Ramos (cell line): ENCODE data around the gene GOLGA6L4.
"Not testable (repeated sequence)": the region's sequence is repeated elsewhere in the genome, so short reads cannot be mapped to it uniquely, and the experiment has no call there.

Experiments
- in situ Hi-C: fragments of 300-500 bp; cut with MboI; formaldehyde crosslinking; loops from one replicate; pipeline ENCODE4 v1.14.3; 2022; ENCODE audit warnings: low sequenced_read_pairs; ENCODE audit not compliant: unreplicated experiment

GOLGA6L4 gene, protein sequence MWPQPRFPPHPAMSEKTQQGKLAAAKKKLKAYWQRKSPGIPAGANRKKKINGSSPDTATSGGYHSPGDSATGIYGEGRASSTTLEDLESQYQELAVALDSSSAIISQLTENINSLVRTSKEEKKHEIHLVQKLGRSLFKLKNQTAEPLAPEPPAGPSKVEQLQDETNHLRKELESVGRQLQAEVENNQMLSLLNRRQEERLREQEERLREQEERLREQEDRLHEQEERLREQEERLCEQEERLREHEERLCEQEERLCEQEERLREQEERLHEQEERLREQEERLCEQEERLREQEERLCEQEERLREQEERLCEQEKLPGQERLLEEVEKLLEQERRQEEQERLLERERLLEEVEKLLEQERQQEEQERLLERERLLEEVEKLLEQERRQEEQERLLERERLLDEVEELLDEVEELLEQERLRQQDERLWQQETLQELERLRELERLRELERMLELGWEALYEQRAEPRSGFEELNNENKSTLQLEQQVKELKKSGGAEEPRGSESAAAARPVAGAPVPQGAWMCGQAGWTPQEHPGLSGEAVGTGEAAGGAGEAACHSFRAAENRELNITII

GRCh38 chr15:84235573-84235972 is at the start of gene GOLGA6L4:
GOLGA6L4 (plus strand) TSS chr15:84235773; CDS start chr15:84235835, 62 bp downstream.
- in situ Hi-C loops = not testable (repeated sequence)

DNA sequence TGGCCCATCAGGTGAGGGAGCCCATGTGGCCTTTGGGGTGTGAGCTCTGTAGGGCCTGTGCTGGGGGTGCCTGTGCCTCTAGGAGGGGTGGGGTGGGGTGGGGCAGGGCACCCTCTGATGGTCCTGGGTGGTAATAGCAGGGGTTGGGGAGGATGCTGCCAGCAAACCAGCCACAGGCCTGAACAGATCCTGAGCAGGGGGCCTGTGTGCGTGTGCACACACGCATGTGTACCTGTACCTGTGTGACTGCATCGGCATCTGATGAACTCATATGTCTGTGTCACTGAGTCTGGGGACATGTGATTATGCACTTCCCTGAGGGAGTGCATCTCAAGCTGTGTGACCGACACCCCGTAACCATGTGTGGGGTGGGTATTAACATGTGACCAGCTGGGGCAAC is 42.6 kb upstream of the GOLGA6L4 start:
- in situ Hi-C loops = not testable (repeated sequence)

DNA sequence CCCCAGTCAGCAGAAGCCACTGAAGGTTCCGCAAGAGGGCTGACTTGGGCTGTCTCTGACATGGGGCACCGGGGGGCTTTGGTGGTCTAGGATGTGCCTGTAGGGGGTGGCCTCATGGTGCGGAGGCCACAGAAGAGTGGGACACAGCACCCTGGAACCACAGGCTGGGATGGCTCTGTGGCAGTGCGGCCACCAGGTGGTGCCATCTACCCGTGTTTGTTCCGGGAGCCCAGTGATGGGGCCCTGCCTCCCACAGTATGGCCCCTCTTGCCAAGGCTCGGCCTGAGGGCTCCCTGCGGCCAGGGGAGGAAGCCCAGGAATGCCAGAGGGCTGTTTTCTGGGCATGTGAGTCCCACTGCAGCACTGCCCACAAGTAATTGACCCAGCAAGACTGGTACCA is 40.0 kb upstream of the GOLGA6L4 start:
- in situ Hi-C loops = not testable (repeated sequence)

GRCh38 chr15:84196530-84197188 is 38.9 kb upstream of the GOLGA6L4 start:
- in situ Hi-C loops = not testable (repeated sequence)

- in situ Hi-C loops = not testable (repeated sequence)
These were observed 35.7 kb upstream of the GOLGA6L4 start for GRCh38 chr15:84199865-84200264.

DNA sequence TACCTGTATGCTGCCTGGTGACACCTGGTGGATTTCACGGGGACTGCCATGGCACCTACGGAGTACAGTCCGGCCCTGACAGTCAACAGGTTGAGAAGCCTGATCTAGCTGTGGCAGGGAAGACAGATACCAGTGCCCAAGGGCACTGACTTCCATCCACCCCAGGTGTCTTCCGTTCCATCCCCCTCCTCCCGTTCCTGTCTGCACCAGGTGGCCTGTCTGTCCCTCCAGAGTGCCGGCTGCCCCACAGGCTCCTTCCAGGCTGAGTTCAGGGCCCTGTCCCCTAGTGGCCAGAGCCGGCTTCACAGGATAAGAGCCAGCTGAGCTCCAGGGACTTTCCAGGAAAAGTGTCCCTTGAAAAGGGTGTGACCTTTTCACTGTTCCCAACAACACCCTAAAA is 10.9 kb downstream of the GOLGA6L4 start:
- in situ Hi-C loops = not testable (repeated sequence)
